Stomach (tissue), 4 donors: ENCODE data around the gene NPR3.

ENCODE experiments used
- POLR2AphosphoS5 ChIP-seq, 3 donors: sonication (generic); formaldehyde crosslinking; IDR thresholded peaks; one replicate each; pipeline ENCODE4 v1.6.1; 2016; ENCODE audit warnings: antibody characterized with exemption in 3 of 3
- TF ChIP-seq, protein P1 (sequence below), 7 experiments: fragments of 450-650 bp in 4 of 7; fragments of 200-600 bp in 3 of 7; sonication (generic) in 3 of 7; IDR thresholded peaks; one replicate each; pipeline ENCODE4 v1.5.1; 2016 to 2019; ENCODE audit warnings: antibody characterized with exemption in 7 of 7, control low read depth in 2 of 7, mild to moderate bottlenecking in 1 of 7

DNA sequence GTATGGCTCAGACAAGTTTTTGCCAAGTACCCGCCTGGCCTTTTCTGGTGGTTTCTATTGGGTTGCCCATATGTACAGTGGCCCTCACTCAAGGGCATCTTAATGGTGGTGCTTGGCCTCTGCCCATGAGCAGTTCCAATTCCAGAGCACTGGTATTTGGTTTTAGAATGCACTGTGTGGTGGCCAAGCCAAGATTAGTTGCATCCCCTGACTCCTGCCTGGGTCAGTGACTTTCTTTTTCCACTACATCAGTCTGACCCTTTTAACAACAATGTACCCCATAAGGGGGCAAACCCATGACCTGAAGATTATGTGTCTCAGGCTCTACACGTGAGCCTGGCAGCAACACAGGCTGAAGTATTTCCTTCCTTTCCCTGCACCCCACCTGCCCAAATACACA, 34.2 kb downstream of the NPR3 start:
- TF ChIP-seq, protein P1, sequence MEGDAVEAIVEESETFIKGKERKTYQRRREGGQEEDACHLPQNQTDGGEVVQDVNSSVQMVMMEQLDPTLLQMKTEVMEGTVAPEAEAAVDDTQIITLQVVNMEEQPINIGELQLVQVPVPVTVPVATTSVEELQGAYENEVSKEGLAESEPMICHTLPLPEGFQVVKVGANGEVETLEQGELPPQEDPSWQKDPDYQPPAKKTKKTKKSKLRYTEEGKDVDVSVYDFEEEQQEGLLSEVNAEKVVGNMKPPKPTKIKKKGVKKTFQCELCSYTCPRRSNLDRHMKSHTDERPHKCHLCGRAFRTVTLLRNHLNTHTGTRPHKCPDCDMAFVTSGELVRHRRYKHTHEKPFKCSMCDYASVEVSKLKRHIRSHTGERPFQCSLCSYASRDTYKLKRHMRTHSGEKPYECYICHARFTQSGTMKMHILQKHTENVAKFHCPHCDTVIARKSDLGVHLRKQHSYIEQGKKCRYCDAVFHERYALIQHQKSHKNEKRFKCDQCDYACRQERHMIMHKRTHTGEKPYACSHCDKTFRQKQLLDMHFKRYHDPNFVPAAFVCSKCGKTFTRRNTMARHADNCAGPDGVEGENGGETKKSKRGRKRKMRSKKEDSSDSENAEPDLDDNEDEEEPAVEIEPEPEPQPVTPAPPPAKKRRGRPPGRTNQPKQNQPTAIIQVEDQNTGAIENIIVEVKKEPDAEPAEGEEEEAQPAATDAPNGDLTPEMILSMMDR (IDR thresholded peaks at IDR 0.05) = no peak
- TF ChIP-seq POLR2AphosphoS5 (IDR thresholded peaks at IDR 0.05) = no peak
